BJ (cell line): Measurements from ENCODE around the gene PHLDA3. TPM values are rescaled to one million over a fixed set of nuclear protein-coding genes. Genes with fewer than 3 reads are reported as not detected.

Experiments used
- CTCF ChIA-PET: fragments of 350-600 bp; formaldehyde crosslinking; extraction: SDS; loops from one replicate; lab custom pipeline; 2021; ENCODE audit warnings: antibody characterized with exemption, inconsistent platforms; lab: Yijun Ruan, JAX
- POLR2A ChIA-PET: fragments of 300-600 bp; sonication (Branson Sonifier 250); formaldehyde crosslinking; extraction: SDS; loops from one replicate; lab custom pipeline; 2021; ENCODE audit warnings: antibody characterized with exemption; lab: Charles Lee
- DNase-seq: peaks from one replicate; pipeline ENCODE4 v3.0.0-alpha.2; 2011; ENCODE audit warnings: low read depth
- H3K27me3 ChIP-seq: 2 replicates; pipeline ENCODE4 v1.6.0; 2011; ENCODE audit warnings: low read length; ENCODE audit not compliant: control insufficient read depth, insufficient read depth
- H3K36me3 ChIP-seq: 2 replicates; pipeline ENCODE4 v1.5.1; 2011; ENCODE audit warnings: low read length; ENCODE audit not compliant: control insufficient read depth, insufficient read depth
- H3K4me3 ChIP-seq: 2 replicates; pipeline ENCODE4 v1.5.1; 2011; ENCODE audit warnings: low read depth, mild to moderate bottlenecking, control low read depth, low read length
- polyA plus RNA-seq: library from polyadenylated mRNA; depleted of rRNA; stranded (reverse); fragments of >200 nt; gene quantifications from 2 replicates; pipeline ENCODE4 v1.2.3, GENCODE V29; 2011
- TF ChIP-seq, protein P1 (sequence below): IDR thresholded peaks from 2 replicates; pipeline ENCODE4 v1.5.1; 2011; ENCODE audit warnings: low read depth, mild to moderate bottlenecking, control low read depth, inconsistent platforms, low read length, moderate library complexity; ENCODE audit not compliant: insufficient read depth

Gene PHLDA3
- polyA plus RNA-seq, 1 experiment = 130 TPM

DNA sequence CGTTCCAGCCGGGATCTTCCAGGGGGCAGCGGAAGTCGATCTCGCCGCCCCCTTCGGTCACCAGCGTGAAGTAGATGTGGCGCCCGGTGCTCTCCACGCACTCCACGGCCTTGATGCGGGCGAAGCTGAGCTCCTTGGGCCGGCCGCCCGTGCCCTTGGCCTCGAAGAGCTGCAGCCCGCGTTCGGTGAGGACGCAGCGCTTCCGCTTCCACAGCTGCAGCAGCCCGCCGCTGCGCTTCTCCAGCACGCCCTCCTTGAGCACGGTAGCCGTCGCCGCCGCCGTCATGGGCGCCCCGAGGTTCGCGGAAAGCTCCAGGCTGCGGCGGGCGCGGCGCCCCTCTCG, 516 bp downstream of the PHLDA3 start:
- H3K36me3 ChIP-seq = peaks cover 14% of the 10 kb centered on the region
- POLR2A ChIA-PET = interaction anchor here (0.5 to 1.3 kb wide), 5 partner anchors 27 to 425 kb away, joined by 3 to 5 read pairs (median 4); no protein-coding TSS in a partner anchor
- TF ChIP-seq, protein P1, sequence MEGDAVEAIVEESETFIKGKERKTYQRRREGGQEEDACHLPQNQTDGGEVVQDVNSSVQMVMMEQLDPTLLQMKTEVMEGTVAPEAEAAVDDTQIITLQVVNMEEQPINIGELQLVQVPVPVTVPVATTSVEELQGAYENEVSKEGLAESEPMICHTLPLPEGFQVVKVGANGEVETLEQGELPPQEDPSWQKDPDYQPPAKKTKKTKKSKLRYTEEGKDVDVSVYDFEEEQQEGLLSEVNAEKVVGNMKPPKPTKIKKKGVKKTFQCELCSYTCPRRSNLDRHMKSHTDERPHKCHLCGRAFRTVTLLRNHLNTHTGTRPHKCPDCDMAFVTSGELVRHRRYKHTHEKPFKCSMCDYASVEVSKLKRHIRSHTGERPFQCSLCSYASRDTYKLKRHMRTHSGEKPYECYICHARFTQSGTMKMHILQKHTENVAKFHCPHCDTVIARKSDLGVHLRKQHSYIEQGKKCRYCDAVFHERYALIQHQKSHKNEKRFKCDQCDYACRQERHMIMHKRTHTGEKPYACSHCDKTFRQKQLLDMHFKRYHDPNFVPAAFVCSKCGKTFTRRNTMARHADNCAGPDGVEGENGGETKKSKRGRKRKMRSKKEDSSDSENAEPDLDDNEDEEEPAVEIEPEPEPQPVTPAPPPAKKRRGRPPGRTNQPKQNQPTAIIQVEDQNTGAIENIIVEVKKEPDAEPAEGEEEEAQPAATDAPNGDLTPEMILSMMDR = no peak
- CTCF ChIA-PET = interaction anchor here (1.1 to 5.2 kb wide), 9 partner anchors 10 to 62 kb away, joined by 3 to 34 read pairs (median 9); no protein-coding TSS in a partner anchor
- H3K4me3 ChIP-seq = peak overlapping the region; percentile 67
- no peak for DNase-seq
- no peaks in the 10 kb centered on the region for H3K27me3 ChIP-seq

DNA sequence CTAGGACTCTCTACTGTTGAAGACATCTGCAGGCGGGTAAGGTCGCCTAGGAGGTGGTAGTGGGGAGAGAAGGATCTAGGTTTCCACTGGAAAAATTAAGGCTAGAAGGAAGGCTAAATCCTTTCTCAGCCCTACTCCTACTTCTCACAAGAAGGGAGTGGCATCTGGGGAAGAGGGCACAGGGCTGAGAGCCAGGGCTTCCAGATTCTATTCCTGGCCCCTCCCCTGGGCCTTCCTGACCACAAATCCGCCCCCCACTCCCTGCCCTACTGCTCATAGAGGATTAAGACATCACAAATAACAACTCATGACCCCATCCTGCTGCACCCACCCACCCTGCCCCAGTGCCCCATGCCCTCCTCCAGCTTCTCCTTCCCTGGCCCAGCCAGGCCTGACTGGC, 2.5 kb downstream of the PHLDA3 start:
- TF ChIP-seq, protein P1 = no peak
- H3K36me3 ChIP-seq = peaks cover 14% of the 10 kb centered on the region
- no peaks in the 10 kb centered on the region for H3K27me3 ChIP-seq
- DNase-seq = no peak
- ChIA-PET CTCF (interaction anchor here (1.6 to 9.1 kb wide), 4 partner anchors 15 to 45 kb away, joined by 6 to 73 read pairs (median 40); no protein-coding TSS in a partner anchor), POLR2A (interaction anchor here (1.0 kb wide), 1 partner anchor 28 kb away, joined by 3 read pairs; no protein-coding TSS in a partner anchor)
- H3K4me3 ChIP-seq = peak overlapping the region; percentile 67

DNA sequence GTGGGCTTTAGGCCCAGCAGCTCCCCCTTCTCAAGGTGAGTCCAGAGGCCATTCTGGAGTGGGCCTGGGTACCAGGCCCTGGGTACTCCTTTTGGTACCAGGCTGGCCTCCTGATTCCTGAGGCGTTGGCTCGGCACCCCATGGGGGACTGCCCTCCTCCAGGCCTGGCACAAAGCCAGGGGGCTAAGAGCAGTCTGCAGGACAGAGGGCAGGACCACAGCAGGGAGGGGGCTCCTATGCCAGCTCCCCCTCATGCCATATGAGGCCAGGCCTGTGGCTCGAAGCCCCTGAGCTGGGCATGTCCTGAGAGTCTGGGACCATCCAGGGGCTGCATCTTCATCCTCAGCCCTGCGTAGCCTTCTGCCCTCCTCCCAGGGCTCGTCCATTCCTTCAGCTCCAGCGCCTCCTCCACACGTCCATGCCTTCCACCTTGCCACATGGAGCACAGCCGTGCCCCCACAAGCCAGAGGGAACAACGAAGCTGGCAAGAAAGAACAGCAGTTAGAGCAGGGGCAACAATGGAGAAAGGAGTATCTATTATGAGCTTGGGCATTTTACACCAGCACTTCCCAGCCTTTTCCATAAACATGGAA, 3.2 kb downstream of the PHLDA3 start:
- DNase-seq = no peak
- TF ChIP-seq, protein P1 = no peak
- Histone ChIP-seq H3K27me3 (no peaks in the 10 kb centered on the region), H3K4me3 (peak overlapping the region; percentile 67), H3K36me3 (peaks cover 14% of the 10 kb centered on the region)
- POLR2A ChIA-PET = no interaction called here
- CTCF ChIA-PET = interaction anchor here (4.8 to 9.1 kb wide), 3 partner anchors 17 to 46 kb away, joined by 30 to 73 read pairs (median 49); no protein-coding TSS in a partner anchor

DNA sequence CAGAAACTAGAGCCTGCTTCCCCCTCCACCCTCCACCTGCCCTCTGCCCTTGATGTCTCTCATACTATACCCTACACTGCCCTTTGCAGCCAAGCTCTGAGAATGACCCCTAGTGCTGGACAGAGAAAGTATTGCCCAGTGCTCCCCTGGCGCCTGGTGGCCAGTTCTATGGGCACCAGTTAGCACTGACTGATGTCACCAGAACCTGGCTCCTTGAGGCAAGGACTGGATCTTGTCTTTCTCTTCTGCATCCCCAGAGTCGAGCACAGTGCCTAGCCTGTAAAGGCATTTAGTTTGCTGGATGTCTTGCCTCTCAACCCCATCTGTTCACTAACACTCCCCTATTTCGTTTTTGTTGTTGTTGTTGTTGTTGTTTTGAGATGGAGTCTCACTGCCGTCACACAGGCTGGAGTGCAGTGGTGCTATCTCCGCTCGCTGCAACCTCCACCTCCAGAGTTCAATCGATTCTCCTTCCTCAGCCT, 5.9 kb downstream of the PHLDA3 start:
- H3K36me3 ChIP-seq = peaks cover 14% of the 10 kb centered on the region
- no peak overlapping the region for H3K4me3 ChIP-seq
- ChIA-PET CTCF (interaction anchor here (1.2 to 9.1 kb wide), 5 partner anchors 14 to 53 kb away, joined by 3 to 73 read pairs (median 28); no protein-coding TSS in a partner anchor), POLR2A (interaction anchor here (0.6 kb wide), 1 partner anchor 1745 kb away, joined by 3 read pairs; no protein-coding TSS in a partner anchor)
- no peaks in the 10 kb centered on the region for H3K27me3 ChIP-seq
- DNase-seq = no peak
- TF ChIP-seq, protein P1 = peak; percentile 32
